Measurements from ENCODE around the gene TRIP11.

Gene TRIP11

DNA sequence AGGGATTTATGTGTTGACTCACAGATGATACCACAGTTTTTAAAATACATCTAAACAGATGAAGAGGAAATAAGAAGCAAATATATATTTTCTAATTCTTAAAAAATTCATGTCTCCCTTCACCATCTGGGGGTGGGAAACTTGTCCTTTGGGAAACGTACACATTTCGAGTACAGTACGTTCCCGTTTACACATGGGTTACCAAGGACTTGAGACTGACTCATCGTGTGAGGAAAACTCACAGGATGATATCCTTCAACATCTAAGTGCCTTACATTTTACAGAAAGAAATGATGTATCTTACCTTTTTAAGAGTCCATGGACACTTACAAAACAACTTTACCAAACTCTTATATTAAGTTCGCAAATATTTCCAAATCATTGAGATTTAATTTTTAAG, 76.4 kb downstream of the TRIP11 start:
- FAIRE-seq: no peak
- TF ChIP-seq POLR2AphosphoS5 (IDR thresholded peaks at IDR 0.05; ENCODE audit: low read depth, low read length): no peak
- no peak for TF ChIP-seq POU2F2 (IDR thresholded peaks at IDR 0.05; ENCODE audit: low read depth, low read length)
- TF ChIP-seq TAF1 (IDR thresholded peaks at IDR 0.05; ENCODE audit: low read depth, low read length): no peak
- no peak for TF ChIP-seq PAX5 (IDR thresholded peaks at IDR 0.05; ENCODE audit: insufficient read depth, low read length, severe bottlenecking)
- no peak for TF ChIP-seq SPI1 (IDR thresholded peaks at IDR 0.05; ENCODE audit: low read depth, low read length)
- TF ChIP-seq POLR2A (IDR thresholded peaks at IDR 0.05; ENCODE audit: low read depth, low read length): no peak
- no peak for DNase-seq (ENCODE audit: insufficient read length, low spot score)

DNA sequence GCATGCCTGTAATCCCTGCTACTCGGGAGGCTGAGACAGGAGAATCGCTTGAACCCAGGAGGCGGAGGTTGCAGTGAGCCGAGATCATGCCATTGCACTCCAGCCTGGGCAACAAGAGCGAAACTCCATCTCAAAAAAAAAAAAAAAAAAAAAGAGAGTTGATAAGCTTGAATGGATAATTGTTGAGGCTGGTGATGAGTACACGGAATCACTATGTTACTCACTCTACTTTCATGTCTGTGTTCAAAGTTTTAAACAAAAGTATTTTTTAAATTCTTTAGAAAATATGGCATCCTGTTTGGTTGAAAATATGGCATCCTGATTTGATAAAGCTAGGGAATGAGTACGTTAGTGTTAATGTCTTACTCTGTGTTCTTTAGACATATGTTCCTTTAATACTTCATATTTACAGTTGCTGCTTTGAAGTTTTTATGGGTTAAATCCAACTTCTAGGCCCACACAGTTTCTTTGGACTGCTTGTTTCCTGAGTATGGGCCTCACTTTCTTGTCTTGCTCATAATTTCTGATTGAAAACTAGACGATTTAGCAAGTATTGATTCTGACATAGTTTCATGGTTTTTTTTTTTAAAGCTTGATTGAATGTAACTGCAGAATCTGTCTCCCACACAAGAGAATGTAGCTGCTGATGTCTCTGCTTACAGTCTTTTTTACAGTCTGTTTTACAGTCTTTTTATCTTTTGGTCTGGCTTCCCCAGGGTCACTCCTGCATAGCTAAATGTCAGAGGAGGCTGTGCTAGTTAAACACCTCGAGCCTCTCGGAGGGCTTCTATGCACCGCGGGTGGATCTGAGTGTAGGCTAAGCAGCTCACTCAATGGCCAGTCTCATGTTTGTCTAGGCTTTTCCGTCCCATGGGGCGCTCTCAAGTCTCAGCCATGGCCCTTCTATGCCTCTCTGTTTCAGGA, 78.3 kb downstream of the TRIP11 start:
- no peak for DNase-seq (ENCODE audit: insufficient read length, low spot score)
- no peak for FAIRE-seq
- TF ChIP-seq PAX5 (IDR thresholded peaks at IDR 0.05; ENCODE audit: insufficient read depth, low read length, severe bottlenecking): no peak
- TF ChIP-seq TAF1 (IDR thresholded peaks at IDR 0.05; ENCODE audit: low read depth, low read length): no peak
- TF ChIP-seq POLR2A (IDR thresholded peaks at IDR 0.05; ENCODE audit: low read depth, low read length): no peak
- no peak for TF ChIP-seq POU2F2 (IDR thresholded peaks at IDR 0.05; ENCODE audit: low read depth, low read length)
- no peak for TF ChIP-seq SPI1 (IDR thresholded peaks at IDR 0.05; ENCODE audit: low read depth, low read length)
- no peak for TF ChIP-seq POLR2AphosphoS5 (IDR thresholded peaks at IDR 0.05; ENCODE audit: low read depth, low read length)

DNA sequence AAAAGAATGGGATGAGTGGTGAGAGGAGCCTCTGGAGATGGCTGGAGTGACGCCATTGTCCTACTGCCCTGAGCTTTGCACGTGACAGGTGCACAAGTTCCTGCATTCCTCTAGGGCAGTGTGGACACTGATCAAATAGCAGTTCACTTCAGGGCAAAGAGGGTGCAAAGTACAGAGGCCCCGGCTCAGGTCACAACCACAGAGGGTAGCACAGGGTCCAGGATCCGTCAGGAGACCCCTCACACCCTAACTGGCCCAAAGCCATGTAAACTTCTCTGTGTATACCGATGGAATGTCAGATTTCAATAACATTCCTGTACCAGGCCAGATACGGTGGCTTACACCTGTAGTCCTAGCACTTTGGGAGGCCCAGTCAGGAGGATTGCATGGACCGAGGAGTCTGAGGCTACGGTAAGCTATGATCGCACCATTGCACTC, 82.0 kb downstream of the TRIP11 start:
- TF ChIP-seq TAF1 (IDR thresholded peaks at IDR 0.05; ENCODE audit: low read depth, low read length) (no peak), POLR2AphosphoS5 (IDR thresholded peaks at IDR 0.05; ENCODE audit: low read depth, low read length) (no peak), PAX5 (IDR thresholded peaks at IDR 0.05; ENCODE audit: insufficient read depth, low read length, severe bottlenecking) (no peak), POLR2A (IDR thresholded peaks at IDR 0.05; ENCODE audit: low read depth, low read length) (no peak), SPI1 (IDR thresholded peaks at IDR 0.05; ENCODE audit: low read depth, low read length) (no peak), POU2F2 (IDR thresholded peaks at IDR 0.05; ENCODE audit: low read depth, low read length) (no peak)
- FAIRE-seq: no peak
- DNase-seq (ENCODE audit: insufficient read length, low spot score): no peak

DNA sequence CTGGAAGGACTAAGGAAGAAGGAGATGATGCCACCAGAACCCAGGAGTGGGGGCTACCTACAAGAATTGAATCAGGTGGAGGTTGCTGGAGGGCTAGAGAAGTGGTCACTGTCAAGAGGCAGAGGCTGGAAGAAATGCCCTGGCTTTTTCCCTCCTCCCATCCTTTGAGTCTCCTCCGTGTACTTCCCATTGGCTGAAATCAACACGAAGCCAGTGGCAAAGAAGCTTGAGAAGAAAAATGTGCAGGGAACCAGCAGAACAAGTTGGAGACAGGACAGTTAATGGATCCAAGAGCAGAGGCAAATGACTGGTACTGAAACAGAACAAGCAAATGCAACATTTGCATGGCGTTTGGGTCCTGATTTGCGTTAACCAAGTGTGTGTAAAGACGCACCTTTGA, 83.2 kb downstream of the TRIP11 start:
- FAIRE-seq (no peak), DNase-seq (ENCODE audit: insufficient read length, low spot score) (no peak)
- TF ChIP-seq TAF1 (IDR thresholded peaks at IDR 0.05; ENCODE audit: low read depth, low read length): no peak
- TF ChIP-seq POLR2AphosphoS5 (IDR thresholded peaks at IDR 0.05; ENCODE audit: low read depth, low read length): no peak
- no peak for TF ChIP-seq PAX5 (IDR thresholded peaks at IDR 0.05; ENCODE audit: insufficient read depth, low read length, severe bottlenecking)
- TF ChIP-seq POLR2A (IDR thresholded peaks at IDR 0.05; ENCODE audit: low read depth, low read length): no peak
- TF ChIP-seq POU2F2 (IDR thresholded peaks at IDR 0.05; ENCODE audit: low read depth, low read length): no peak
- no peak for TF ChIP-seq SPI1 (IDR thresholded peaks at IDR 0.05; ENCODE audit: low read depth, low read length)

DNA sequence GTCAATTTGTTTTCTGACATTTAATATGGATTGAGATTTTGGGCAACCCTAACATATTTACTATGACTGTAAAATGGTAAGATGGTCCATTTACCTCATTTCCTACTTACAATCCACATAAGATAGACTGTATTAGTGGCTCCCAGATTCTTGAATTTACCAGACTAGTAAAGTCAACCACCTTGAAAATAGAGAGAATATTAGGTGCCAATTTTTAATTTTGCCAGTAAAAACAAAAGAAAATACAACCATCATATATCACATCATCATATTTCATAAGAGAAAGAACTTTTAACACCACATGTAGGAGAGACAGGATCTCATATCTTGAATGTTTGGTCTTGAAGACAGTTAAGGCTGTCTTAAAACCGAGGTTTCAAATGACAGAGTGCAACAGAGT, 84.7 kb downstream of the TRIP11 start:
- DNase-seq (ENCODE audit: insufficient read length, low spot score) (no peak), FAIRE-seq (no peak)
- TF ChIP-seq POU2F2 (IDR thresholded peaks at IDR 0.05; ENCODE audit: low read depth, low read length) (no peak), TAF1 (IDR thresholded peaks at IDR 0.05; ENCODE audit: low read depth, low read length) (no peak), POLR2A (IDR thresholded peaks at IDR 0.05; ENCODE audit: low read depth, low read length) (no peak)

DNA sequence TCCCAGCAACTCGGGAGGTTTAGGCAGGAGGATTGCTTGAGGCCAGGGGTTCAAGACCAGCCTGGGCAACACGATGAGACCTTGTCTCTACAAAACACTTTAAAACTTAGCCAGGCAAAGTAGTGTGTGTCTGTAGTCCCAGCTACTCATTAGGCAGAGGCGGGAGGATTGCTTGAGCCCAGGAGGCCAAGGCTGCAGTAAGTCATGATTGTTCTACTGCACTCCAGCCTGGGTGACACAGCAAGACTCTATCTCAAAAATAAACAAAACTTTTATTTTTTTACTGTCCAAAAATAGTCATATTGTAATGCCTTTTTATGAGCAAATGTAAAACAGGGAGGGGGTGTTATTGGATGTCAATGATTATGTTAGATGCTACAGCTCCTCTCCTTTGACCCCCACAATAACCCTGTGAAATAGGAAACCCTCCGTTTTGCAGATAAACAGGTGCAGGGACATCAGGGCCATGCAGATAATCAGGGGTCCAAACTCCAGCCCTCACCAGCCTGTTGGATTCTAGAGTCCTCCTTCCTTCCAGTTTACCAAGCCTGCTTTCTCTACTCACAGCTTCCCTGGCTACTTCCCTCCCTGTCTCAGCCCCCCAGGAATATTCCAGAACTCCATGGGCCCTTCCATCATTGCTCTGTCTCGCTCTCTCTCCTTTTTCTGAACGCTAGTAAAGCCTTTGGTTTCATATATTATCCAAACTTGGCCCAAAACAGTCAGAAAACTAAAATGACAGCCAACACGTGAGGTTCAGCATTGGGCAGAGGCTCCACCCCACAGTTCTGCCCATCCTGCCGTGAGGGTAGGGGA, 86.5 kb downstream of the TRIP11 start:
- TF ChIP-seq PAX5 (IDR thresholded peaks at IDR 0.05; ENCODE audit: insufficient read depth, low read length, severe bottlenecking) (no peak), TAF1 (IDR thresholded peaks at IDR 0.05; ENCODE audit: low read depth, low read length) (no peak), POLR2A (IDR thresholded peaks at IDR 0.05; ENCODE audit: low read depth, low read length) (no peak), POLR2AphosphoS5 (IDR thresholded peaks at IDR 0.05; ENCODE audit: low read depth, low read length) (no peak), POU2F2 (IDR thresholded peaks at IDR 0.05; ENCODE audit: low read depth, low read length) (no peak), SPI1 (IDR thresholded peaks at IDR 0.05; ENCODE audit: low read depth, low read length) (no peak)
- FAIRE-seq: no peak
- no peak for DNase-seq (ENCODE audit: insufficient read length, low spot score)

DNA sequence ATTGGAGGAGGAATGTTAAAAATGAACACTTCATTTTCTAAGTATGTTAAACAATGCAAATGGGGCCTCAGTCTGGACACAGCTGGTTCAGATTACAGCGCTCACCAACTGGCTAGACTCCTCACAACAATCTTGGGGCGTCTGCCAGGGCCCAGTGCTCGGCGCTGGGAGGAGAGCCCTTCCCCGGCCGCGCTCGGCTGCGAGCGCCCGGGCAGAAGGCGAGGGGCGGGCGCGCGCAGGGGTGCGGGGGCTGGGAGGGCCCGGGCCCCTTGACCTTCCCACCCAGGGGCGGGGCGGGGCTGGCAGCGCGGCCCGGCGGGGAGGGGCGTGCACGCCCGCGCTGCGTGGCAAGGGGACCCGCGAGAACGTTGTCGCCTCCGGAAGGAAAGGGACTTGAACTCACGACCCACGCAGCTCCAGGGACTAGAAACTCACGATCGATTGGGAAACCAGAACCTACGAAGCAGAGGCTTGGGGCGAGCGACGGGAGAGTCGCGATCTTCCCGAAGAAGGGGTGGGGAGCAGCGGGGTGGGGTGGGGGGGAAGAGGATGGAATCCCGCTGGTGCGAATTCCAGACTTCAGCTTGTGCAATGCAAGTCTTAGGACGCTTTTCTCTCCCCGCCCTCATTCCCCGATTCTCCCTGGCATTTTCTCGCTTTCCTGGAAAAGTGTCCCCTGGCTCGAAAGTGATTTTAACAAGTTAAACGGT, 92.2 kb downstream of the TRIP11 start, which contains the start of gene FBLN5:
TSS of gene FBLN5 (minus strand) at position 220 of the 710 bp plus-strand sequence. CDS start 465 bp downstream, outside the sequence.
- no peak for TF ChIP-seq TAF1 (IDR thresholded peaks at IDR 0.05; ENCODE audit: low read depth, low read length)
- no peak for TF ChIP-seq PAX5 (IDR thresholded peaks at IDR 0.05; ENCODE audit: insufficient read depth, low read length, severe bottlenecking)
- TF ChIP-seq POLR2AphosphoS5 (IDR thresholded peaks at IDR 0.05; ENCODE audit: low read depth, low read length): no peak
- TF ChIP-seq POU2F2 (IDR thresholded peaks at IDR 0.05; ENCODE audit: low read depth, low read length): no peak
- no peak for TF ChIP-seq SPI1 (IDR thresholded peaks at IDR 0.05; ENCODE audit: low read depth, low read length)
- TF ChIP-seq POLR2A (IDR thresholded peaks at IDR 0.05; ENCODE audit: low read depth, low read length): no peak
- no peak for FAIRE-seq
- DNase-seq (ENCODE audit: insufficient read length, low spot score): no peak

DNA sequence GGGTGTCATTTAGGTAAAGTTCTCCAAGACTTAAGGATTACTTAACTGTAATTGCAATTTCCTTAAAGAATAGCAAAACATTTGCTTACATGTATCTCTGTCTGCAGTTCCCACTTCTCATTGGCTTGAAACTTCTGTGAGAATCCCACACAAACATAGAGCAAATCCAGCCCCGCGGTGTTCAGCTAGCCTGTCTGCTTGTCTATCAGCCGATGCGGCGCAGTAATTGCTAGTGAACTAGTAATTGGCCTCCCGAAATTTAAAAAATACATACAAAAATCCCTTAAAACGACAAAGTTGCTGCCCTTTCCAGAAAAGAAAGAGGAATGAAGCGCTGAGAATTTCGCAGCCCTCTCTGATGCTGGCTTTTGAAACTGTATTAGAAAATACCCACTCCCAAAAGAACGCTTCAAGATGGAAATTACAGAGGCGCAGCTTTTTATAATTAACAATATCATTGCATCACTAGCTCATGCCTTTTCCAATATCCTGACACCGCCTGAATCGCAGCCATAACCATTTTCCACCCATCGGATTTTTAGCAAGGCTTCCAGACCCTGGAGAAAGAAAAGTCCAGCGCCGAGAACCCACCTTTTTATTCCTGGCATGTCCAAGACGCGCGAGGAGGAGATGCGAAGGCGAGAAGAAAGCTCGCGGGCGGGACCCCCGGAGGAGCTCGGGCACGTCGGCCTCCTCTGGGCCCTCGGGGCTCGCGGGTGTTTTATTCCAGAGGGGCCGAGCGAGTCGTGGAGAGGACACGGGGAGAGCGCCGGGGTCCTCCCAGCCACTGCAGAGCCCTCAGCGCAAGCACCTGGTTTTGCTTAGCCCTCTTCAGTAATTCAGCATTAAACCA, 93.0 kb downstream of the TRIP11 start:
- no peak for DNase-seq (ENCODE audit: insufficient read length, low spot score)
- TF ChIP-seq POLR2AphosphoS5 (IDR thresholded peaks at IDR 0.05; ENCODE audit: low read depth, low read length) (no peak), POLR2A (IDR thresholded peaks at IDR 0.05; ENCODE audit: low read depth, low read length) (no peak), POU2F2 (IDR thresholded peaks at IDR 0.05; ENCODE audit: low read depth, low read length) (no peak), SPI1 (IDR thresholded peaks at IDR 0.05; ENCODE audit: low read depth, low read length) (no peak), PAX5 (IDR thresholded peaks at IDR 0.05; ENCODE audit: insufficient read depth, low read length, severe bottlenecking) (no peak), TAF1 (IDR thresholded peaks at IDR 0.05; ENCODE audit: low read depth, low read length) (no peak)
- FAIRE-seq: no peak

Data from GM12891 (cell line).